Fibroblast of gingiva (primary cell): ENCODE measurements around the gene ARGLU1.
A peak's percentile ranks its signal among the peaks of the same experiment; 100 is the strongest.

Source experiments
- DNase-seq: peaks from one replicate; pipeline ENCODE4 v3.0.0-alpha.2; 2011; ENCODE audit warnings: low read depth

ARGLU1 gene

GRCh38 chr13:106541826-106542225, 26.1 kb downstream of the ARGLU1 start:
- DNase-seq: no peak

- no peak for DNase-seq
Observed at GRCh38 chr13:106540613-106541012, 27.3 kb downstream of the ARGLU1 start.

GRCh38 chr13:106537521-106537920, 30.4 kb downstream of the ARGLU1 start:
- DNase-seq: no peak

GRCh38 chr13:106536244-106537034, 31.5 kb downstream of the ARGLU1 start:
- peak; percentile 70 for DNase-seq

- peak; percentile 81 for DNase-seq
Observed at GRCh38 chr13:106535552-106536243, 32.2 kb downstream of the ARGLU1 start, which contains the start of gene EFNB2. Gene EFNB2 (minus strand): TSS chr13:106535662. CDS start chr13:106534964, 698 bp downstream.

- peak; percentile 14 for DNase-seq
Observed at GRCh38 chr13:106534639-106535551, 33.0 kb downstream of the ARGLU1 start.

GRCh38 chr13:106533943-106534638, 33.8 kb downstream of the ARGLU1 start:
- peak; percentile 56 for DNase-seq

- DNase-seq: peak; percentile 75
Observed at GRCh38 chr13:106533101-106533942, 34.6 kb downstream of the ARGLU1 start.

GRCh38 chr13:106532111-106532929, 35.6 kb downstream of the ARGLU1 start:
- no peak for DNase-seq

GRCh38 chr13:106530980-106531481, 36.9 kb downstream of the ARGLU1 start:
- DNase-seq: no peak

GRCh38 chr13:106530171-106530851, 37.6 kb downstream of the ARGLU1 start:
- DNase-seq: no peak

GRCh38 chr13:106529415-106530170, 38.3 kb downstream of the ARGLU1 start:
- no peak for DNase-seq

- DNase-seq: no peak
Observed at GRCh38 chr13:106528718-106529414, 39.1 kb downstream of the ARGLU1 start.

GRCh38 chr13:106527826-106528225, 40.1 kb downstream of the ARGLU1 start:
- no peak for DNase-seq

- no peak for DNase-seq
Observed at GRCh38 chr13:106527445-106527801, 40.5 kb downstream of the ARGLU1 start.

GRCh38 chr13:106526738-106527444, 41.0 kb downstream of the ARGLU1 start:
- no peak for DNase-seq

GRCh38 chr13:106525865-106526264, 42.1 kb downstream of the ARGLU1 start:
- no peak for DNase-seq
